Activated naive CD8-positive, alpha-beta T cell treated with anti-CD3 and anti-CD28 coated beads, Interleukin-2, amount 50 U/mL, for 24 hours (primary cell): ENCODE results near the gene CFAP99.

ENCODE experiments used
- ATAC-seq: fragments of 150-1000 bp; cut with Tn5 transposase; one replicate; pipeline ENCODE4 v1.10.0; 2021
- DNase-seq: peaks from one replicate; pipeline ENCODE4 v3.0.0; 2021
- H3K27ac Mint-ChIP-seq: one replicate; pipeline ENCODE4 v1.8.0; 2021; ENCODE audit warnings: mild to moderate bottlenecking, mixed read lengths
- H3K27me3 Mint-ChIP-seq: one replicate; pipeline ENCODE4 v1.8.0; 2021; ENCODE audit warnings: mixed read lengths
- H3K36me3 Mint-ChIP-seq: one replicate; pipeline ENCODE4 v1.8.0; 2021; ENCODE audit warnings: low read depth, mixed read lengths
- H3K4me1 Mint-ChIP-seq: one replicate; pipeline ENCODE4 v1.8.0; 2021; ENCODE audit warnings: mixed read lengths
- H3K4me3 Mint-ChIP-seq: one replicate; pipeline ENCODE4 v1.8.0; 2021; ENCODE audit warnings: mild to moderate bottlenecking, moderate library complexity, mixed read lengths
- H3K9me3 Mint-ChIP-seq: one replicate; pipeline ENCODE4 v1.8.0; 2021; ENCODE audit warnings: mixed read lengths

CFAP99 gene

DNA sequence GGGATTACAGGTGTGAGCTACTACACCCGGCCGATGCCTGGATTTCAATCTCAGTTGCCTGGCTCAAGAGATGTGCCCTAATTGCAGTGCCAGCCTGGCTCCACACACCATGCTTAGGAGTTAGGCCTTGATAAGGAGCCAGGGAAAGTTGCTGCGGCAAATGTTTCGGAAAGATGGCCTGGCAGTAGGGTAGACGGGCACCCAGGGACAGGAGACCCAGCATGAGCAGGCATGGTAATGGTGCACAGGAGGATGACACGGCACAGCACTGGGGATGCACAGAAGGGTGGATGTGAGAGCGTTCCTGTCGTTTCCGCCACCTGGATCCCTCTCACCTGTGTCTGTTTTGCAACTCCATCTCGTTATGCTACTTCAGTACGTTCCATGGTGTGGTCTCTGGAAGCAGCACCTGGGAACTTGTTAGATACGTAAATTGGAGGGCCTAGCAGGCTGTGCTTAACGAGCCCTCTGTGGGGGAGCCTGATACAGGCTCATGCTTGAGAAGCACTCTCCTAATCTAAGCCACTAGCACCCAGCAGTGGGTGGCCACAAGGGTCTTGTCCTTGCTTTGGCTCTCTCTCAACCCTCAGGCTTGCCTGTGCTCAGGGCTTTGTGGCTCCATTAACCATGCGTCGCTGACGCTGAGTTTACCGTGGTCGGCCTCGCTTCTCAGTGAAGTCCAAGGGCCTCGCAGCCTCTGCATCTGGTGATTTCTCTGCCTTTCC lies 70.5 kb downstream of the CFAP99 start:
- no peak for ATAC-seq
- no peak overlapping the region for H3K4me3 Mint-ChIP-seq
- peaks cover 46% of the 10 kb centered on the region for H3K36me3 Mint-ChIP-seq

DNA sequence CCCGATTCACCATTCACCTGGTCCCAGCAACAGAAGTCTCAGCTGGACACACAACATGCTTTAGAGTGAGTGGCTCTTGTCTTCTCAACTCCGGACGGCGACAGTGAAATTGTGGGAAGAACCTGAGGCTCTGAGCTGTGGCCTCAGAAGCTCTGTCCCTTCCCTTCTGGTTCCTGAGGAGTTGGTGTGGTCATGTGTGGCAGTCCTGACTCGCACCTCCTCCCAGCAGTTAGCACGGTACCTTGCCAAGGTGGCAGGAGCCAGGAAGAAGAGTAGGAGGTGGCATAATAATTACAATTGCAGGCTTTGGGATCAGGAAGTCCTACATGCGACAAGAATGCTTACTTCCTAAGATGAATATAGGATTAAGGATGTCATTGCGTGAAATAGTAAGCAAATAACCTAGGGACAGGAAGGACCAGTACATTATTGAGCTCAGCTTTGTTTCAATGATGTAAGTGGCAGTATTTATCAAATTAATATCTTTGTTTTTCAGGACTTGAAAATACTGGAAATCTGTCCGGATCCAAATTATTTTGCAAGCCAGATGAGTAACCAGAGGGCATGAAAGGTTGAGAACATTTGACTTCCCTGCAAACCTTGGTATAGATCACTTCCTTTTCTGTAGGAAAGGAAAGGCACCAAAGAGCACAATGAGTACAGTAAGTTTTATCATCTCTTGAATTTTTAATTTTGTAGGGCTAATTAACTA lies 71.2 kb downstream of the CFAP99 start:
- peaks cover 51% of the 10 kb centered on the region for H3K4me1 Mint-ChIP-seq
- no peaks in the 10 kb centered on the region for H3K9me3 Mint-ChIP-seq
- peaks cover 52% of the 10 kb centered on the region for H3K36me3 Mint-ChIP-seq
- H3K4me3 Mint-ChIP-seq, result no peak overlapping the region
- DNase-seq (no peak), ATAC-seq (no peak)
- peak overlapping the region; percentile 35 for H3K27ac Mint-ChIP-seq
- no peaks in the 10 kb centered on the region for H3K27me3 Mint-ChIP-seq

More for the DNA sequence above, 70.5 kb downstream of the CFAP99 start:
- Mint-ChIP-seq H3K27me3 (no peaks in the 10 kb centered on the region), H3K9me3 (no peaks in the 10 kb centered on the region), H3K4me1 (peaks cover 58% of the 10 kb centered on the region), H3K27ac (no peak overlapping the region)
- DNase-seq, result no peak

DNA sequence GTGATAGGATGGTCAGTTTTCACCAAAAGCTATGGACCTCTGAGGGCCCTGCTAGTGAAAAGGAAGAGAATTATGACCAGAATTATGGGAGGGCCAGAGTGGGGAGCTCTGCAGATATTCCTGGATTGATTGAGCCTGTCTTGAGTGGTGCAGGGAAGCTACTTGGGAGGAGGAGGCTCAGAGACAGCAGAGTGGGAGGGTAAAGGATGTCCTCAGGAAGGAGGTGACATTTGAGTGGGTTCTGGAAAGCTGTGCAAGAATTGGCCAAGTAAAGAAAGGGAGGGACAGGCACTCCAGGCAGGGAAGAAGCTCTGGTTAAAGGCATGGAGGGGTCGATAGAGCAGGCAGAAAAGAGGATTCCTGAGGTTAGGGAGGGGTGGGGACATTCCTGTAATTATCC lies 74.2 kb downstream of the CFAP99 start:
- no peak overlapping the region for H3K27ac Mint-ChIP-seq
- peaks cover 22% of the 10 kb centered on the region for H3K4me1 Mint-ChIP-seq

DNA sequence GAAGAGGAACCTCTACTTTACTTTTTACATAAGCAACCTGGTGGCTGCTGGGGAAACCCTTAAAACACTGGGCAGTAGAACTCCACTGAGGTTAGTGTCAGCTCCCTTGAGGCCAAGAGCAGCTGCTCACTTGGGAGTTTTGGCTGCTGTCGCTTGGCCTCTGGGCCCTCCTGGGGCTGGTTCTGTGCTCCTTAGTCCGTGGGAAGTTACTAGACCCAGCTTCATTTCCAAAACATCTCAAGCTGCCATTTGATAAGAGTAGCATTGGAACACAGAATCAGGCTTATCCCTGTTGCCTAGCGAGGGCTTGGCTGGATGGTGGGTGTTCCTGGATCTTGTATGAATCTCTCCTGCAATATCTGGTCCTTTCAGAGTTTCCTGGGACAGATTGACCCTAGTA lies 76.2 kb downstream of the CFAP99 start:
- Mint-ChIP-seq H3K36me3 (peaks cover 64% of the 10 kb centered on the region), H3K27me3 (no peaks in the 10 kb centered on the region), H3K4me3 (no peak overlapping the region), H3K9me3 (no peaks in the 10 kb centered on the region), H3K4me1 (peaks cover 14% of the 10 kb centered on the region), H3K27ac (peak overlapping the region; percentile 44)
- ATAC-seq, result no peak
- DNase-seq, result no peak

More for the DNA sequence above, 74.2 kb downstream of the CFAP99 start:
- Mint-ChIP-seq H3K27me3 (no peaks in the 10 kb centered on the region), H3K36me3 (peaks cover 65% of the 10 kb centered on the region), H3K9me3 (no peaks in the 10 kb centered on the region), H3K4me3 (no peak overlapping the region)
- DNase-seq (no peak), ATAC-seq (no peak)

DNA sequence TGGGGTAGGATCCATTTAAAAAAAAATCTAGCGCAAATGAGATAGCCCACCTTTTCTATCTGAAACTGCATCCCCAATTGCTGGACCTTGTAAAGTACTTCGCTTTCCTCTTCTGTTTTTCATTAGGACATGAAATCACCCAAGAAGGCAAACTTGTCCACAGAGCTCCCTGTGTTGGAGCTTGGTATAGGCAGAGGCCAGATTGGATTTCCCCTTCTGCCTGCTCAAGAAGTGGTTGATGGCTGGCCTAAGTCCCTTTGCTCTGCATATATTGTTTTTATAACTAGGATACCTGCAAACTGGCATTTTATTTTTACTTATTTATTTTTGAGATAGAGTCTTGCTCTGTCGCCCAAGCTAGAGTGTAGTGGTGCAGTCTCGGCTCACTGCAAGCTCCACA lies 78.6 kb downstream of the CFAP99 start:
- peaks cover 12% of the 10 kb centered on the region for H3K4me1 Mint-ChIP-seq
- H3K4me3 Mint-ChIP-seq, result no peak overlapping the region

DNA sequence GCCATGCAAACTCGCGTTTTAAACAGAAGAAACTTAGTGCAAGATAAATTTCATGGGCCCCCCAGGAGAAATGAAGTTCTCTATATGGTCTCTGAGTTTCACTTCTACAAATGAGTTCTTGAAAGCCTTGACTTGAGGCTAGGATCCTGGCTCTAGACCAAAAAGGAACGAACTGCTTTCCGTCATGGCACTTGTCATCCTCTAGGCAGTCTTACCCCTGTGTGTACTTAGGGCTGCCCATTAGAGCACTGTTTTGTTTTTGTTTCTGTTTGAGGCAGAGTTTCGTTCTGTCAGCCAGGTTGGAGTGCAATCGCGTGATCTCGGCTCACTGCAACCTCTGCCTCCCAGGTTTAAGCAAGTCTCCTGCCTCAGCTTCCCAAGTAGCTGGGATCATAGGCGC lies 79.2 kb downstream of the CFAP99 start:
- H3K4me3 Mint-ChIP-seq, result no peak overlapping the region
- peaks cover 12% of the 10 kb centered on the region for H3K4me1 Mint-ChIP-seq
- ATAC-seq, result no peak
- no peaks in the 10 kb centered on the region for H3K27me3 Mint-ChIP-seq
- DNase-seq, result no peak
- H3K27ac Mint-ChIP-seq, result no peak overlapping the region
- H3K9me3 Mint-ChIP-seq, result no peaks in the 10 kb centered on the region
- H3K36me3 Mint-ChIP-seq, result peaks cover 65% of the 10 kb centered on the region

More for the DNA sequence above, 78.6 kb downstream of the CFAP99 start:
- DNase-seq (no peak), ATAC-seq (no peak)
- peak overlapping the region; percentile 33 for H3K27ac Mint-ChIP-seq
- H3K27me3 Mint-ChIP-seq, result no peaks in the 10 kb centered on the region
- H3K9me3 Mint-ChIP-seq, result no peaks in the 10 kb centered on the region
- peaks cover 71% of the 10 kb centered on the region for H3K36me3 Mint-ChIP-seq

DNA sequence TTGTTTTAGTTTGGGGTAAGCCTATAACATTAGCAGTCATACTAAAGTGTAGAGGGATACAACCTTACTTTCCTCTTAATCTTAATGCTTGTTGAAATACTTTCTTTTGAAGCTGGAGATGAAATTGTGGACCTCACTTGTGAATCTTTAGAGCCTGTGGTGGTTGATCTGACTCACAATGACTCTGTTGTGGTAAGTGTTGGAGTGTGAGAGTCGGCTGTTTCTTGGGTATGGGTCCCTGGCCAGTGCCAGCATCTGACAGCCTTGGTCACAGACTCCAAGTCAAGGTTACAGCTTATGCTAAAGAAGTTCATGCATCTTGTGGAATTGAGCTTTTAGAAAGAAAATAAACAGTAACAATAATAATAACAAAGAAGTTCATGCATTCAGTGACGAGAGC lies 81.8 kb downstream of the CFAP99 start:
- no peaks in the 10 kb centered on the region for H3K9me3 Mint-ChIP-seq
- no peak overlapping the region for H3K4me3 Mint-ChIP-seq
- H3K36me3 Mint-ChIP-seq, result peaks cover 56% of the 10 kb centered on the region
- ATAC-seq (peak; percentile 82), DNase-seq (no peak)
- H3K4me1 Mint-ChIP-seq, result peaks cover 12% of the 10 kb centered on the region
- H3K27ac Mint-ChIP-seq, result peak overlapping the region; percentile 33
- H3K27me3 Mint-ChIP-seq, result no peaks in the 10 kb centered on the region

DNA sequence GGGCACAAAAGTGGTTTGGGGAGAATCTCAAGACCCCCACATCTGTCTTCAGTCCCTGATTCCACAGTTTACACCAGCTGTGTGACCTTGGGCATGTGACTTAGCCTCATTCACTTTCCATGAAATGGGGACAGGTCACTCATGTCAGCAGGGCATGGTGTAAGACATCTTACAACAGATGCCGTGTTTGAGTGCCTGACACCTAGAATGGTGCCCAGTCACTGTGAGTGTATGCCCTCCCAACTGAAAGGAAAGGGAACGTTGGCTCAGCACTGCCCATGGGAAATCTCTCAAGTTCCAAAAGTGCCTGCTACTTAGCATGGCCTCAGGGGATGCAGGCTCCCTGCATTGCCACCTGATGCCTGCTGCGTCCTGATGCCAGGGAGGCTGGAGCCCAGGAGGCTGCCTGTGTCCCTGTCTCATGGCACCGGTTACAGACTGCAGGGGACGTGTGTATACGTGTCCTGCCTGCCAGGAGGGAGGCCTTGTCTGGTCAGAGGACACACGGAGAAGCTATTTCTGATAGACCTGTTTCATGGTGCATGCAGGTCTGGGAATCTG lies 82.4 kb downstream of the CFAP99 start:
- Mint-ChIP-seq H3K36me3 (peaks cover 56% of the 10 kb centered on the region), H3K4me3 (no peak overlapping the region), H3K9me3 (no peaks in the 10 kb centered on the region), H3K4me1 (peaks cover 12% of the 10 kb centered on the region), H3K27me3 (no peaks in the 10 kb centered on the region), H3K27ac (no peak overlapping the region)
- ATAC-seq, result no peak
- no peak for DNase-seq

DNA sequence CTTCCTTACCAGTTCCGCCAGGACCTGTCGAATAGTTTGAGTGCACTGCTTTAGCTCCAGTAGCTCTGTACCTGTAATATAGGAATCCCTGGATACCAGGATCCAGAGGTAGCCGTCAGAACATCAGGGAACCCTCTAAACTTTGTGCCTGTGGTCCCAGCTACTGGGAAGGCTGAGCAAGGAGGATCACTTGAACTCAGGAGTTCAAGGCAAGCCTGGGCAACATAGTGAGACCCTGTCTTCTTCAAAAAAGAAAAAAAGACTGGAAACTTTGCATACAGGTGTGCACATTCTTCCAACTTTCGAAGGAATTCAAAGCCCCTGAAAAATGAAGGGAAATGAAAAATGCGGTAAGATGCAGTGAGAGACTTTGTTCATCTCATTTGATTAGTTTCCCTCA lies 85.1 kb downstream of the CFAP99 start:
- Mint-ChIP-seq H3K27ac (no peak overlapping the region), H3K4me3 (no peak overlapping the region), H3K27me3 (no peaks in the 10 kb centered on the region), H3K36me3 (peaks cover 61% of the 10 kb centered on the region), H3K4me1 (peaks cover 12% of the 10 kb centered on the region), H3K9me3 (no peaks in the 10 kb centered on the region)
- DNase-seq (no peak), ATAC-seq (no peak)

DNA sequence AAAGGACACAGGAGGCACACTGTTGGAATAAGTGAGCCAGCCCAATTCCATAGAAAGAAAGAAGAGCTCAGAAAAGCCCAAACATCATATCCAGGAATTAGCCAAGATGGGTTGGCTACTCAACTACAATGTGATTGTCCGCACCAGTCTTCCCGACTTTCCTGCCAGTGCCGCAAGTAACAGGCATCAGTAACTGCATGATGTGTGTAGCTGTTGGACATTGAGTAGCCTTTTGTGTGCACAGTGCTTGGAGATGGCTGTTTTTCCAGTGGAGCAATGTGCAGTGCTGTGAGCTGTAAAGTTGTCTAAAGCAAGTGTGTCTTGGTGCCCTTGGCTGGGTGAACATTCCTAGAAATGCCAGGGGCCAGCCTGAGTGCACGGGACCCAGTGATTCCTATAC lies 88.5 kb downstream of the CFAP99 start:
- Mint-ChIP-seq H3K27ac (no peak overlapping the region), H3K27me3 (no peaks in the 10 kb centered on the region), H3K4me3 (no peak overlapping the region), H3K9me3 (no peaks in the 10 kb centered on the region), H3K4me1 (peaks cover 7% of the 10 kb centered on the region), H3K36me3 (peaks cover 54% of the 10 kb centered on the region)
- DNase-seq, result no peak
- no peak for ATAC-seq

DNA sequence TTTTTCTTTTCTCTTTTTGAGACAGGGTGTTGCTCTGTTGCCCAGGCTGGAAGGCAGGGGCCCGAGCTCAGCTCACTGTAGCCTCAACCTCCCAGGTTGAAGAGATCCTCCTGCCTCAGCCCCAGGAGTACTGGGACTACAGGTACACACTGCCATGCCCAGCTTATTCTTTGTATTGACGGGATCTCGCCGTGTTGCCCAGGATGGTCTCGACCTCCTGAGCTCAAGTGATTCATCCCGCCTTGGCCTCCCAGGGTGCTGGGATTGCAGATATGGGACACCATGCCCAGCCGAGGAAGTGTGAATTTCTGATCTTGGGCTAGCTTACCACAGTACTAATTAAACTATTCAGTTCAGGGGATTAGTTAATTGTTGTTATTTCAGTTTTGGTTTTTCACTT lies 89.1 kb downstream of the CFAP99 start:
- Mint-ChIP-seq H3K36me3 (peaks cover 56% of the 10 kb centered on the region), H3K27me3 (no peaks in the 10 kb centered on the region), H3K4me1 (peaks cover 7% of the 10 kb centered on the region), H3K4me3 (no peak overlapping the region), H3K9me3 (no peaks in the 10 kb centered on the region), H3K27ac (peak overlapping the region; percentile 72)
- no peak for DNase-seq
- ATAC-seq, result no peak

DNA sequence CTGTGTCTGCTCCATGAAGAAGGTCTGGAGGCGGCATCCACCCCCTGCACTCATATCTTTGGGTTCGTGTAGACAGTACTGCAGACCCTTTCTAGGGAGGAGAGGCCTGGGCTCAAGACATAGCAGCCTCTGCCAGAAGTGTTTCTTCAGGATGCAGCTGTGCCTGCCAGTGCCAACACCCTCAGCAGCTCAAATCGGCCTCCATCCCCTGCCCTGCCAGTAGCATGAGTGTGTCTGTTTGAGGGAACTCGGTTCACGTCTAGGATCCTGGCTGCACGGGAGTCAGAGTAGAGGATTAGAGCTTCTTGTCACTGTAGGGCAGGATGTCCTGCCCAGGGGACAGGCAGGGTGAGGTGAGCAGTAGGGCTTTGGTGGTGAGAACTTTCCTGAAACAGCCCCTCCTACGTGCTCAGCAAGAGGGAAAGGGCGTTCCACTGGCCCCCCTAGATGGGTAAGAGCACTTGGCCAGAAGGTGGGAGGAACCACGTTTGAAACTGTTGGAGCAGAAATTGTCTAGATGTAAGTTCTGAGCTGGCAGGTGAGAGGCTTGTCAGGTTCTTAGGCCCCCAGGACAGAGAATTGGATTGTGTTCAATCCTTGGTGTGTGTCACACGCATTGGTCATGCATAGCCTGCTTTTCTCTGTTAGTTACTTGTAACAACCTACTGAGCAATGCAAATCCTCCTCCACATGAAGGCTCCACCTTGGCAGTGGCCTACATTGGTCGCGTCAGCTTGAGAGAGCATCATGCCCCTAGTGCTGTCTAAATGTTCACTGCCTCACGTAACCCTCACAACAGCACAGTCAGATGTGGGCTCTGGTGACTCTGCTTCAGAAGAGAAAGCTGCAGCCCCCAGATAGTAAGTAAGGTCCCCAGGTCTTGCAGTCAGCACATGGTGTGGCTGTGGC lies 91.8 kb downstream of the CFAP99 start:
- peaks cover 63% of the 10 kb centered on the region for H3K36me3 Mint-ChIP-seq

DNA sequence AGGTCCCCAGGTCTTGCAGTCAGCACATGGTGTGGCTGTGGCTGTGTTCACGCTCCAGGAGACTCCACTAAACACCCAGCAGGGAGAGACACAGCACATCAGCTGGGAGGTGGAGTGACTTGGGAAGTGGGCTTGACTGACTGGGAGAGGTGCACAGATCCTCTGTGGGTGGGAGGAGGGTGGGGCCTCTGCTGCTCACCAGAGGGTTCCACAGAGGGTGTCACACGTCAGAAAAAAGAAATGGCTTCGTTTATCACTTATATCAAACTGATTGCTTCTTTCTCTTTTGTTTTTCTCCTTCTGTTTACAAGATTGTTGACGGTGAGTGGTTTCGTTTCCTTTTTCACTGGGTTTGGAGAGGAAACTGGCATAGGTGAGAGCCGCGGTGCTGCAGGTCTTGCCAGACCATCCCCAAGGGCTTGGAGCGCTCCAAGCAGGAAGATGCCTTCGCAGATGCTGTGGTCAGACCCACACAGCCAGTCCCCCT lies 92.9 kb downstream of the CFAP99 start:
- Mint-ChIP-seq H3K4me1 (peaks cover 7% of the 10 kb centered on the region), H3K27ac (peak overlapping the region; percentile 60), H3K4me3 (no peak overlapping the region), H3K9me3 (no peaks in the 10 kb centered on the region), H3K36me3 (peaks cover 65% of the 10 kb centered on the region), H3K27me3 (no peaks in the 10 kb centered on the region)
- no peak for DNase-seq
- no peak for ATAC-seq

More for the DNA sequence above, 91.8 kb downstream of the CFAP99 start:
- H3K27me3 Mint-ChIP-seq, result no peaks in the 10 kb centered on the region
- ATAC-seq, result no peak
- H3K27ac Mint-ChIP-seq, result peak overlapping the region; percentile 41
- peaks cover 7% of the 10 kb centered on the region for H3K4me1 Mint-ChIP-seq
- H3K4me3 Mint-ChIP-seq, result no peak overlapping the region
- H3K9me3 Mint-ChIP-seq, result no peaks in the 10 kb centered on the region
- DNase-seq, result no peak
